Activated B cell treated with CpG ODN at 0.5 μM for 24 hours (primary cell): ENCODE measurements around the gene FCN1. TPM values are rescaled to one million over a fixed set of nuclear protein-coding genes. Genes with fewer than 3 reads are reported as not detected.
"Not testable (repeated sequence)": the region's sequence is repeated elsewhere in the genome, so short reads cannot be mapped to it uniquely, and the experiment has no call there.

Experiments
- ATAC-seq: fragments of 200-7000 bp; cut with Tn5 transposase; one replicate; pipeline ENCODE4 v1.10.0; 2021; ENCODE audit warnings: low read depth, mild to moderate bottlenecking, moderate library complexity
- CTCF ChIA-PET: fragments of 350-600 bp; sonication (Branson Sonifier 250); formaldehyde crosslinking; loops from one replicate; lab custom pipeline; 2021; ENCODE audit warnings: antibody characterized with exemption; lab: Charles Lee
- POLR2A ChIA-PET: fragments of 350-600 bp; sonication (Branson Sonifier 250); formaldehyde crosslinking; loops from one replicate; lab custom pipeline; 2021; ENCODE audit warnings: antibody characterized with exemption; lab: Charles Lee
- DNase-seq: peaks from one replicate; pipeline ENCODE4 v3.0.0; 2022
- H3K27ac Mint-ChIP-seq: one replicate; pipeline ENCODE4 v1.8.0; 2020; ENCODE audit warnings: mixed read lengths
- H3K27me3 Mint-ChIP-seq: one replicate; pipeline ENCODE4 v1.8.0; 2021; ENCODE audit warnings: mixed read lengths
- H3K36me3 Mint-ChIP-seq: one replicate; pipeline ENCODE4 v1.8.0; 2021; ENCODE audit warnings: low read depth, mixed read lengths
- H3K4me1 Mint-ChIP-seq: one replicate; pipeline ENCODE4 v1.8.0; 2021; ENCODE audit warnings: mixed read lengths
- H3K4me3 Mint-ChIP-seq: one replicate; pipeline ENCODE4 v1.8.0; 2020; ENCODE audit warnings: mild to moderate bottlenecking, mixed read lengths
- H3K9me3 Mint-ChIP-seq: one replicate; pipeline ENCODE4 v1.8.0; 2020; ENCODE audit warnings: mixed read lengths
- CTCF ChIP-seq: fragments of 200-600 bp; IDR thresholded peaks from one replicate; pipeline ENCODE4 v1.8.0; 2022; ENCODE audit warnings: antibody characterized with exemption, mild to moderate bottlenecking
- intact Hi-C: fragments of 100-400 bp; cut with micrococcal nuclease; formaldehyde crosslinking; loops from one replicate; pipeline ENCODE4 v1.15.1; 2024
- total RNA-seq: library from RNA; stranded (reverse); gene quantifications from 2 replicates; pipeline ENCODE4 v1.2.3, GENCODE V29; 2022

FCN1 gene
- total RNA-seq, 1 donor from 2014 or later = 0.44 TPM

GRCh38 chr9:134863306-134863902 is 54.3 kb downstream of the FCN1 start:
- CTCF ChIA-PET = no interaction called here
- ATAC-seq (no peak), DNase-seq (no peak)
- Mint-ChIP-seq H3K27ac (no peak overlapping the region), H3K4me1 (peaks cover 1% of the 10 kb centered on the region), H3K27me3 (peaks cover 6% of the 10 kb centered on the region), H3K9me3 (peaks cover 3% of the 10 kb centered on the region), H3K36me3 (no peaks in the 10 kb centered on the region), H3K4me3 (no peak overlapping the region)
- no peak for TF ChIP-seq CTCF
- POLR2A ChIA-PET = no interaction called here
- intact Hi-C loops = no loop called here

GRCh38 chr9:134861595-134862334 is 55.9 kb downstream of the FCN1 start:
- no peak overlapping the region for H3K4me3 Mint-ChIP-seq
- no peak overlapping the region for H3K27ac Mint-ChIP-seq
- H3K27me3 Mint-ChIP-seq = peaks cover 13% of the 10 kb centered on the region
- H3K36me3 Mint-ChIP-seq = no peaks in the 10 kb centered on the region
- no peak for TF ChIP-seq CTCF
- intact Hi-C loops = no loop called here
- H3K4me1 Mint-ChIP-seq = peaks cover 4% of the 10 kb centered on the region
- ChIA-PET POLR2A (interaction anchor here (0.7 kb wide), 1 partner anchor 180 kb away, joined by 3 read pairs; no protein-coding TSS in a partner anchor), CTCF (no interaction called here)
- ATAC-seq = no peak
- peaks cover 6% of the 10 kb centered on the region for H3K9me3 Mint-ChIP-seq
- no peak for DNase-seq

DNA sequence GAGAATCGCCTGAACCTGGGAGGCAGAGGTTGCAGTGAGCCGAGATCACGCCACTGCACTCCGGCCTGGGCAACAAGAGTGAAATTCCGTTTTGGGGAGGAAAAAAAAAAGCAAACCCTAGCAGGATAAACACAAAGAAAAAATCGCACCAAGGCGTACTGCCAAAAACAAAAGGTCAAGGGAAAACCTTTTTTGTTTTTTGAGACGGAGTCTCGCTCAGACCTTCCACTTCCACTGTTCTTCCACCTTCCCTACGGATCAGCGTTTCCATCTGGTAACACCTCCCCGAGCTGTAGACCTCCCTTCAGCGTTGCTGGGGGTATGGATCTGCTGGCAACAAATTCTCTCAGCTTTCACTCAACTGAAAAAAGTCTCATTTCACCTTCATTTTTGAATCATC is 57.2 kb downstream of the FCN1 start:
- no peak for TF ChIP-seq CTCF
- no peak overlapping the region for H3K4me3 Mint-ChIP-seq

GRCh38 chr9:134858051-134858841 is 59.5 kb downstream of the FCN1 start:
- no peak overlapping the region for H3K4me3 Mint-ChIP-seq
- intact Hi-C loops = no loop called here
- CTCF ChIA-PET = interaction anchor here (1.2 kb wide), 1 partner anchor 160 kb away, joined by 3 read pairs; no protein-coding TSS in a partner anchor

More for the DNA sequence above, 57.2 kb downstream of the FCN1 start:
- Mint-ChIP-seq H3K27me3 (peaks cover 19% of the 10 kb centered on the region), H3K36me3 (no peaks in the 10 kb centered on the region), H3K27ac (no peak overlapping the region), H3K4me1 (peaks cover 4% of the 10 kb centered on the region), H3K9me3 (peaks cover 6% of the 10 kb centered on the region)
- intact Hi-C loops = no loop called here
- ATAC-seq = no peak
- ChIA-PET POLR2A (no interaction called here), CTCF (no interaction called here)
- no peak for DNase-seq

DNA sequence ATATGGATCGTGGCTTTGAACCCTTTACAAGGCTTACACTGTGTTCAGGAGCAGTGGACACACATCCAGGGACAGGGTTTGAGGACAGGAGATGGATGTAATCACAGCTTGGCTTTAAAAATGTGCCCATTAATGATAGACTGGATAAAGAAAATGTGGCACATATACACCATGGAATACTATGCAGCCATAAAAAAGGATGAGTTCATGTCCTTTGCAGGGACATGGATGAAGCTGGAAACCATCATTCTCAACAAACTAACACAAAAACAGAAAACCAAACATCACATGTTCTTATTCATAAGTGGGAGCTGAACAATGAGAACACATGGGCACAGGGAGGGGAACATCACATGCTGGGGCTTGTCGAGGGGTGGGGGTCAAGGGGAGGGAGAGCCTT is 60.3 kb downstream of the FCN1 start:
- H3K27ac Mint-ChIP-seq = not testable (repeated sequence)

More at GRCh38 chr9:134858051-134858841, 59.5 kb downstream of the FCN1 start:
- DNase-seq (no peak), ATAC-seq (peak; percentile 57)
- POLR2A ChIA-PET = no interaction called here
- H3K4me1 Mint-ChIP-seq = peaks cover 4% of the 10 kb centered on the region
- peaks cover 20% of the 10 kb centered on the region for H3K27me3 Mint-ChIP-seq
- peak overlapping the region; percentile 73 for H3K27ac Mint-ChIP-seq
- H3K9me3 Mint-ChIP-seq = peaks cover 6% of the 10 kb centered on the region
- no peaks in the 10 kb centered on the region for H3K36me3 Mint-ChIP-seq
- TF ChIP-seq CTCF = no peak

More for the DNA sequence above, 60.3 kb downstream of the FCN1 start:
- ATAC-seq, intact Hi-C loops, H3K4me1 Mint-ChIP-seq, H3K4me3 Mint-ChIP-seq, POLR2A ChIA-PET, H3K9me3 Mint-ChIP-seq, DNase-seq, H3K36me3 Mint-ChIP-seq: not testable (repeated sequence)
- H3K27me3 Mint-ChIP-seq = peaks cover 20% of the 10 kb centered on the region
- CTCF ChIA-PET = interaction anchor here (1.2 kb wide), 1 partner anchor 159 kb away, joined by 3 read pairs; no protein-coding TSS in a partner anchor
